ENCODE results near the gene ACAA1.

GRCh38 chr3:38133557-38134405 is 3.1 kb downstream of the ACAA1 start:
- TF ChIP-seq GATA2 (IDR thresholded peaks at IDR 0.05; ENCODE audit: low read depth, low read length) = no peak
- TF ChIP-seq GATA3 (IDR thresholded peaks at IDR 0.05; ENCODE audit: low read depth, low read length) = no peak

All from SH-SY5Y (cell line).